ENCODE measurements around the gene PLEK.
"Not testable (repeated sequence)": the region's sequence is repeated elsewhere in the genome, so short reads cannot be mapped to it uniquely, and the experiment has no call there.

DNA sequence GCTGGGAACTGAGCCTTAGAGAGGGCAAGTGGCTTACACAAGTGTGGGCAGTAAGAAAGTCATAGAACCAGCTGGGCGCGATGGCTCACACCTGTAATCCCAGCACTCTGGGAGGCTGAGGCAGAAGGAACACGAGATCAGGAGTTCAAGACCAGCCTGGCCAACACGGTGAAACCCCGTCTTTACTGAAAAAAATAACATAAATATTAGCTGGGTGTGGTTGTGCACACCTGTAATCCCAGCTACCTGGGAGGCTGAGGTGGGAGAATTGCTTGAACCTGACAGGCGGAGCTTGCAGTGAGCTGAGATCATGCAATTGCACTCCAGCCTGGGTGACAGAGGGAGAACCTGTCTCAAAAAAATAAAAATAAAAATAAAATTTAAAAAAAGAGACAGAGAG lies 13.7 kb downstream of the PLEK start:
- TF ChIP-seq, protein P1, sequence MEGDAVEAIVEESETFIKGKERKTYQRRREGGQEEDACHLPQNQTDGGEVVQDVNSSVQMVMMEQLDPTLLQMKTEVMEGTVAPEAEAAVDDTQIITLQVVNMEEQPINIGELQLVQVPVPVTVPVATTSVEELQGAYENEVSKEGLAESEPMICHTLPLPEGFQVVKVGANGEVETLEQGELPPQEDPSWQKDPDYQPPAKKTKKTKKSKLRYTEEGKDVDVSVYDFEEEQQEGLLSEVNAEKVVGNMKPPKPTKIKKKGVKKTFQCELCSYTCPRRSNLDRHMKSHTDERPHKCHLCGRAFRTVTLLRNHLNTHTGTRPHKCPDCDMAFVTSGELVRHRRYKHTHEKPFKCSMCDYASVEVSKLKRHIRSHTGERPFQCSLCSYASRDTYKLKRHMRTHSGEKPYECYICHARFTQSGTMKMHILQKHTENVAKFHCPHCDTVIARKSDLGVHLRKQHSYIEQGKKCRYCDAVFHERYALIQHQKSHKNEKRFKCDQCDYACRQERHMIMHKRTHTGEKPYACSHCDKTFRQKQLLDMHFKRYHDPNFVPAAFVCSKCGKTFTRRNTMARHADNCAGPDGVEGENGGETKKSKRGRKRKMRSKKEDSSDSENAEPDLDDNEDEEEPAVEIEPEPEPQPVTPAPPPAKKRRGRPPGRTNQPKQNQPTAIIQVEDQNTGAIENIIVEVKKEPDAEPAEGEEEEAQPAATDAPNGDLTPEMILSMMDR (conservative IDR thresholded peaks at IDR 0.05) = not testable (repeated sequence)
- not testable (repeated sequence) for TF ChIP-seq ZFX (IDR thresholded peaks at IDR 0.05)

Data from C4-2B (cell line).